Lung (tissue), 12 donors: ENCODE measurements around the gene ATXN7L2. TPM values are rescaled to one million over a fixed set of nuclear protein-coding genes. Genes with fewer than 3 reads are reported as not detected.

Experiments used
- ATAC-seq: fragments of 200-7000 bp; cut with Tn5 transposase; one replicate; pipeline ENCODE4 v1.9.1; 2020; ENCODE audit warnings: moderate number of reproducible peaks; ENCODE audit not compliant: insufficient read depth, low FRiP score
- DNase-seq, 3 donors: peaks; one replicate each; pipeline ENCODE4 v3.0.0-alpha.2; 2013 to 2017
- H3K27ac ChIP-seq, 2 donors: one replicate each; pipeline ENCODE4 v1.5.1; 2013; ENCODE audit warnings: mild to moderate bottlenecking in 2 of 2, moderate library complexity in 2 of 2, control low read depth in 1 of 2, inconsistent platforms in 1 of 2, low read depth in 1 of 2, low read length in 1 of 2
- H3K27me3 ChIP-seq, 3 donors: one replicate each; pipeline ENCODE4 v1.5.1; 2013; ENCODE audit warnings: low read length in 2 of 3; ENCODE audit not compliant: control insufficient read depth in 3 of 3, insufficient read depth in 3 of 3
- H3K36me3 ChIP-seq, 4 donors: one replicate each; pipeline ENCODE4 v1.5.1; 2013; ENCODE audit warnings: low read length in 4 of 4, mild to moderate bottlenecking in 1 of 4, moderate library complexity in 1 of 4; ENCODE audit not compliant: control insufficient read depth in 4 of 4, insufficient read depth in 4 of 4
- H3K4me1 ChIP-seq, 5 donors: one replicate each; pipeline ENCODE4 v1.5.1; 2013; ENCODE audit warnings: low read length in 5 of 5, mild to moderate bottlenecking in 2 of 5, moderate library complexity in 1 of 5; ENCODE audit not compliant: control insufficient read depth in 5 of 5, insufficient read depth in 5 of 5
- H3K4me3 ChIP-seq: one replicate; pipeline ENCODE4 v1.5.1; 2013; ENCODE audit warnings: mild to moderate bottlenecking, control low read depth, moderate library complexity
- H3K9ac ChIP-seq, 2 donors: one replicate each; pipeline ENCODE4 v1.5.1; 2013; ENCODE audit warnings: low read length in 2 of 2, control low read depth in 1 of 2; ENCODE audit not compliant: insufficient read depth in 1 of 2
- H3K9me3 ChIP-seq, 4 donors: one replicate each; pipeline ENCODE4 v1.5.1; 2013; ENCODE audit warnings: low read length in 3 of 4, mild to moderate bottlenecking in 1 of 4, moderate library complexity in 1 of 4; ENCODE audit not compliant: control insufficient read depth in 4 of 4, insufficient read depth in 3 of 4
- WGBS, 2 donors: extraction: QIAGEN DNeasy Blood & Tissue Kit; methylation state at CpG; one replicate each; pipeline ENCODE4 v1.1.7; 2013; 5-methylcytosine and 5-hydroxymethylcytosine counted together
- polyA plus RNA-seq, 2 donors: library from polyadenylated mRNA; stranded (reverse); fragments of 200-250 nt; gene quantifications; one replicate each; pipeline ENCODE4 v1.2.1, GENCODE V29; 2013
- total RNA-seq, 2 donors: library from RNA; depleted of rRNA in 1 of 2; stranded (reverse); fragments of >200 nt in 1 of 2; gene quantifications; one replicate each; pipeline ENCODE4 v1.2.1, GENCODE V29; 2014 to 2021
- TF ChIP-seq, protein P1 (sequence below): IDR thresholded peaks from 2 replicates; pipeline ENCODE4 v1.5.1; 2012; ENCODE audit warnings: mild to moderate bottlenecking; ENCODE audit errors: control extremely low read depth, extremely low read depth
- donor health status: control.
- donor health status: control.
- donor health status: Bipolar disorder and iron deficiency.
- donor health status: healthy.
- donor health status: DM: yes; HTN: yes; CAD: no.

Gene ATXN7L2
- total and polyA plus RNA-seq, 4 donors, result 2.6 to 6.0 (median 4.4) TPM

DNA sequence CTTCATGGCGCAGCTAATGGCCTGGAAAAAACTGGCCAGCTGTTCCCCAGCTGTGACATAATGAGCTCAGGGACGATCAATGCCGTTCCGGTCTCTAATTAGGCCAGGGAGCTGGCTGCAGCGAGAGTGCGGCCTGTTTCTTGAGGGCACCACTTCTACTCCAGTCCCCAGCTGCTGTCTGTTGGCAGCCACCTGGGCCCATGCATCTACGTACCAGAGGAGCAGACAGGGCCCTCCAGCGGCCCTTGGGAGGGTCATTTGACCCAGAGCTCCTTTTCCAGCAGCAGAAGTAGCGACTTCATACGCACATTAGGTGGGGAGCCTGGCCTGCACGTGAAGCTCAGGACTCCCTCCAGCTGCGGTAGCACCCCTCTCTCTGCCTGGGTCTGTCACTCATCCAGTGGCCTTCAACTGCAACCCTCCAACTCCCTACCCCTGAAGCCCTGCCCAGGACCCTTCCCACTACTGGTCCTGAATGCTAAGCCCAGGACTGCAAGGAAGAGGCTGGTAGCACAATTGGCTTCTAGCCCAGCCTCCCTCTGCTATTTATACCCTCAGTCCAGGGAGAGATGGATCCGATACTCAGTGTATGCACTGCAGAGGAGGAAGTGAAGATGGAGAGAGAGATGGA, 46.9 kb downstream of the ATXN7L2 start:
- peaks cover 0 to 25% (median 12%) of the 10 kb centered on the region in 5 donors for H3K4me1 ChIP-seq
- H3K27me3 ChIP-seq, result no peaks in the 10 kb centered on the region
- no peaks in the 10 kb centered on the region for H3K36me3 ChIP-seq
- WGBS, 2 donors, result 83 to 86% methylated on average over 13 of the region's 13 CpGs
- TF ChIP-seq, protein P1, sequence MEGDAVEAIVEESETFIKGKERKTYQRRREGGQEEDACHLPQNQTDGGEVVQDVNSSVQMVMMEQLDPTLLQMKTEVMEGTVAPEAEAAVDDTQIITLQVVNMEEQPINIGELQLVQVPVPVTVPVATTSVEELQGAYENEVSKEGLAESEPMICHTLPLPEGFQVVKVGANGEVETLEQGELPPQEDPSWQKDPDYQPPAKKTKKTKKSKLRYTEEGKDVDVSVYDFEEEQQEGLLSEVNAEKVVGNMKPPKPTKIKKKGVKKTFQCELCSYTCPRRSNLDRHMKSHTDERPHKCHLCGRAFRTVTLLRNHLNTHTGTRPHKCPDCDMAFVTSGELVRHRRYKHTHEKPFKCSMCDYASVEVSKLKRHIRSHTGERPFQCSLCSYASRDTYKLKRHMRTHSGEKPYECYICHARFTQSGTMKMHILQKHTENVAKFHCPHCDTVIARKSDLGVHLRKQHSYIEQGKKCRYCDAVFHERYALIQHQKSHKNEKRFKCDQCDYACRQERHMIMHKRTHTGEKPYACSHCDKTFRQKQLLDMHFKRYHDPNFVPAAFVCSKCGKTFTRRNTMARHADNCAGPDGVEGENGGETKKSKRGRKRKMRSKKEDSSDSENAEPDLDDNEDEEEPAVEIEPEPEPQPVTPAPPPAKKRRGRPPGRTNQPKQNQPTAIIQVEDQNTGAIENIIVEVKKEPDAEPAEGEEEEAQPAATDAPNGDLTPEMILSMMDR, result no peak
- no peak overlapping the region for H3K4me3 ChIP-seq
- H3K27ac ChIP-seq, result no peak overlapping the region
- DNase-seq (peak; percentile 83 to 87 (median 86)), ATAC-seq (no peak)
- no peaks in the 10 kb centered on the region for H3K9me3 ChIP-seq
- peak overlapping the region in 1 of 2 donors; percentile 18 for H3K9ac ChIP-seq

DNA sequence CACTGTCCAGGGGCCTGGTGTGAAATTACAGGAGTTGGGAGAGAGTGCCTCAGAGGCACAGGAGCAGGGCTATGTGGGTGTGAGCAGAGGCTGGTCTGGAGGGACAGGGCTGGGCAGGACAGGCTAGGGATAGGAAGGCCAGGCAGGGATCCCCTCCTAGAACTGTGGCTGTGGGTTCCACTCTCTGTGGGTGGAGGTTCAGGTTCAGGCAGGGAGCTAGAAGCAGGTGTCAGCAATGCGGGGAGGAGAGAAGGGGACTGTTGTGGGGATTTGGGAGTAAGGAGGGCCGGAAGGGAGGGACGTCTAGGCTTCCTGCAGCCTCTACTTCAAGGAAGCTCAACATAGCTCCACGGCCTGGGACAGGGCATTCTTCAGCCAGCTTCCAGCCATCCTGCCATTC, 47.7 kb downstream of the ATXN7L2 start:
- H3K27me3 ChIP-seq, result no peaks in the 10 kb centered on the region
- WGBS, 2 donors, result 73 to 90% methylated on average over 4 of the region's 4 CpGs
- no peaks in the 10 kb centered on the region for H3K36me3 ChIP-seq
- no peak for ATAC-seq
- no peak overlapping the region for H3K9ac ChIP-seq
- no peaks in the 10 kb centered on the region for H3K9me3 ChIP-seq
- peaks cover 0 to 25% (median 12%) of the 10 kb centered on the region in 5 donors for H3K4me1 ChIP-seq
- no peak overlapping the region for H3K27ac ChIP-seq
- TF ChIP-seq, protein P1, result no peak
- no peak for DNase-seq
- H3K4me3 ChIP-seq, result no peak overlapping the region

DNA sequence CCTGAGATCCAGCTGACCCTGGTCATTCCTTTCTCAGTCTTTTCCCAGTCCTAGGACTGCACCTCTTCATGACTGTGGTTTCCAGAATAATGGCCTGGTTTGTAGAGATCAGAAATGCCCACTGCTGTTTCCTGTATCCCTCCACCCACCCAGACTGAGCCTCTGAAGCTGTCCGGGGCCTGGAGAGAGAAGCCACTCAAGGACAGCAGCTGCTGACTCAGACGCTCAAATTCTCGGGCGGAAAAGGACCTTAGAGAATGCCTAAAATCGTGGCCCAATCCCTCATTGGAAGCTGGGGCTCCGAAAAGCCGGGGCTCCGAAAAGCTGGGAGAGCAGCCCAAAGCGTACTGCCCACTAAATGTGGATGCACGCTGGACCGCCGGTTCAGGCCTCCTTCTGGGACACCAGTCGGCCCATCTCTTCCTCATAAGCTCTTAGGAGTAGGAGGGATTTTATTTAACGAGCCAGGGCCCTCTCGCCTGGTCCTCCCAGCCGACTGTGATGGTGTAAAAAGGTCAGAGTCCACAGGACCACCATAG, 48.2 kb downstream of the ATXN7L2 start:
- WGBS, 2 donors, result 58 to 68% methylated on average over 16 of the region's 16 CpGs
- TF ChIP-seq, protein P1, result no peak
- Histone ChIP-seq H3K4me3 (no peak overlapping the region), H3K9me3 (no peaks in the 10 kb centered on the region), H3K9ac (no peak overlapping the region), H3K27ac (no peak overlapping the region), H3K27me3 (no peaks in the 10 kb centered on the region), H3K4me1 (peaks cover 0 to 25% (median 12%) of the 10 kb centered on the region in 5 donors), H3K36me3 (no peaks in the 10 kb centered on the region)
- no peak for DNase-seq
- ATAC-seq, result no peak
